Fibroblast of villous mesenchyme (primary cell): Measurements from ENCODE around the gene UVRAG. TPM values are rescaled to one million over a fixed set of nuclear protein-coding genes. Genes with fewer than 3 reads are reported as not detected.

Experiments used
- DNase-seq: peaks from one replicate; pipeline ENCODE4 v3.0.0-alpha.2; 2010; ENCODE audit warnings: low read depth
- H3K4me3 ChIP-seq: 2 replicates; pipeline ENCODE4 v1.5.1; 2011; ENCODE audit warnings: low read depth, mild to moderate bottlenecking, low read length
- CTCF ChIP-seq: IDR thresholded peaks from 2 replicates; pipeline ENCODE4 v1.5.1; 2012; ENCODE audit warnings: low read depth, mild to moderate bottlenecking, low read length; ENCODE audit not compliant: insufficient read depth
- total RNA-seq: library from RNA; depleted of rRNA; stranded (reverse); fragments of >200 nt; gene quantifications from 2 replicates; pipeline ENCODE4 v1.2.3, GENCODE V29; 2012

The UVRAG gene
- total RNA-seq, 1 donor = 37.1 TPM

GRCh38 chr11:76041208-76041607 is 226.2 kb downstream of the UVRAG start:
- H3K4me3 ChIP-seq = no peak overlapping the region
- DNase-seq = no peak
- no peak for TF ChIP-seq CTCF

GRCh38 chr11:76044750-76045320 is 229.8 kb downstream of the UVRAG start:
- H3K4me3 ChIP-seq = no peak overlapping the region
- DNase-seq = no peak
- no peak for TF ChIP-seq CTCF

GRCh38 chr11:76047231-76047630 is 232.2 kb downstream of the UVRAG start:
- DNase-seq = no peak

GRCh38 chr11:76047766-76048165 is 232.8 kb downstream of the UVRAG start:
- TF ChIP-seq CTCF = no peak
- no peak for DNase-seq
- no peak overlapping the region for H3K4me3 ChIP-seq

More at GRCh38 chr11:76047231-76047630, 232.2 kb downstream of the UVRAG start:
- no peak for TF ChIP-seq CTCF
- H3K4me3 ChIP-seq = no peak overlapping the region

GRCh38 chr11:76048763-76049162 is 233.8 kb downstream of the UVRAG start:
- no peak for DNase-seq
- no peak for TF ChIP-seq CTCF
- H3K4me3 ChIP-seq = no peak overlapping the region

GRCh38 chr11:76049511-76049910 is 234.5 kb downstream of the UVRAG start:
- no peak for DNase-seq
- no peak overlapping the region for H3K4me3 ChIP-seq
- TF ChIP-seq CTCF = no peak

- no peak for DNase-seq
- TF ChIP-seq CTCF = no peak
- H3K4me3 ChIP-seq = no peak overlapping the region
Observed at GRCh38 chr11:76051937-76052336, 236.9 kb downstream of the UVRAG start.
